GM23338 (cell line): Measurements from ENCODE around the gene ERN1. TPM values are rescaled to one million over a fixed set of nuclear protein-coding genes. Genes with fewer than 3 reads are reported as not detected.
A peak's percentile ranks its signal among the peaks of the same experiment; 100 is the strongest.

Source experiments
- ATAC-seq: fragments of 200-7000 bp; cut with Tn5 transposase; 3 replicates; pipeline ENCODE4 v1.9.1; 2020
- DNase-seq: peaks from one replicate; pipeline ENCODE4 v3.0.0-alpha.2; 2015; ENCODE audit warnings: low spot score
- H2AFZ ChIP-seq: fragments of 200-600 bp; sonication (generic); 2 replicates; pipeline ENCODE4 v1.8.0; 2016; ENCODE audit warnings: antibody characterized with exemption, mild to moderate bottlenecking, moderate library complexity
- H3F3A ChIP-seq: fragments of 200-600 bp; sonication (generic); replicated peaks from 2 replicates; pipeline ENCODE4 v1.8.0; 2017; ENCODE audit warnings: antibody characterized with exemption, mixed run types, low read depth
- H3K27ac ChIP-seq: fragments of 200-600 bp; sonication (generic); 2 replicates; pipeline ENCODE4 v1.6.1; 2016; ENCODE audit warnings: low read depth
- H3K27me3 ChIP-seq: fragments of 200-600 bp; sonication (generic); 2 replicates; pipeline ENCODE4 v1.8.0; 2016; ENCODE audit warnings: mild to moderate bottlenecking, mixed run types, moderate library complexity; ENCODE audit not compliant: insufficient read depth
- H3K36me3 ChIP-seq: fragments of 200-600 bp; sonication (generic); 2 replicates; pipeline ENCODE4 v1.8.0; 2016; ENCODE audit warnings: mild to moderate bottlenecking; ENCODE audit not compliant: insufficient read depth
- H3K4me1 ChIP-seq: fragments of 200-600 bp; sonication (generic); 2 replicates; pipeline ENCODE4 v1.8.0; 2016; ENCODE audit warnings: mild to moderate bottlenecking, moderate library complexity; ENCODE audit not compliant: insufficient read depth
- H3K4me2 ChIP-seq: fragments of 200-600 bp; sonication (generic); 2 replicates; pipeline ENCODE4 v1.7.1; 2017; ENCODE audit warnings: mixed run types
- H3K4me3 ChIP-seq: fragments of 200-600 bp; sonication (generic); 2 replicates; pipeline ENCODE4 v1.6.1; 2016; ENCODE audit warnings: mixed run types
- H3K79me2 ChIP-seq: fragments of 200-600 bp; sonication (generic); replicated peaks from 2 replicates; pipeline ENCODE4 v1.8.0; 2017; ENCODE audit warnings: mild to moderate bottlenecking; ENCODE audit not compliant: insufficient read depth
- H3K9me2 ChIP-seq: fragments of 200-600 bp; sonication (generic); 2 replicates; pipeline ENCODE4 v1.8.0; 2017; ENCODE audit not compliant: insufficient read depth
- H4K20me1 ChIP-seq: fragments of 200-600 bp; sonication (generic); replicated peaks from 2 replicates; pipeline ENCODE4 v1.8.0; 2017; ENCODE audit warnings: mild to moderate bottlenecking; ENCODE audit not compliant: insufficient read depth
- H3K27ac Mint-ChIP-seq: 2 replicates; pipeline ENCODE4 v1.8.0; 2020; ENCODE audit warnings: inconsistent platforms, mild to moderate bottlenecking, moderate library complexity, mixed read lengths
- H3K27me3 Mint-ChIP-seq: 3 replicates; pipeline ENCODE4 v1.8.0; 2022; ENCODE audit warnings: low read depth, mild to moderate bottlenecking, moderate library complexity, mixed read lengths, inconsistent platforms; ENCODE audit not compliant: insufficient read depth, poor library complexity
- H3K36me3 Mint-ChIP-seq: 3 replicates; pipeline ENCODE4 v1.8.0; 2021; ENCODE audit warnings: low read depth, mild to moderate bottlenecking, inconsistent platforms, moderate library complexity, mixed read lengths
- H3K4me1 Mint-ChIP-seq: 3 replicates; pipeline ENCODE4 v1.8.0; 2020; ENCODE audit warnings: mild to moderate bottlenecking, inconsistent platforms, mixed read lengths
- H3K4me3 Mint-ChIP-seq: 3 replicates; pipeline ENCODE4 v1.8.0; 2021; ENCODE audit warnings: moderate library complexity, mild to moderate bottlenecking, inconsistent platforms, mixed read lengths
- H3K9me3 Mint-ChIP-seq: 3 replicates; pipeline ENCODE4 v1.8.0; 2020; ENCODE audit warnings: moderate library complexity, mild to moderate bottlenecking, inconsistent platforms, mixed read lengths
- CREB1 ChIP-seq: fragments of 250-450 bp; sonication (Bioruptor Pico); IDR thresholded peaks from 2 replicates; pipeline ENCODE4 v1.5.0; 2020; ENCODE audit warnings: low read depth, mild to moderate bottlenecking, moderate library complexity
- CTCF ChIP-seq, 2 experiments: fragments of 200-600 bp in 1 of 2; sonication (generic) in 1 of 2; conservative IDR thresholded peaks; 2 replicates each; pipeline versions ENCODE4 v1.5.1 to v1.6.1; 2016 to 2017; ENCODE audit warnings: antibody characterized with exemption in 2 of 2, low read depth in 2 of 2, mild to moderate bottlenecking in 2 of 2, moderate library complexity in 1 of 2
- ETS1 ChIP-seq: IDR thresholded peaks from 2 replicates; pipeline ENCODE4 v1.6.1; 2016; ENCODE audit warnings: antibody characterized with exemption
- EZH2 ChIP-seq: fragments of 200-600 bp; sonication (generic); IDR thresholded peaks from one replicate; pipeline ENCODE4 v1.8.0; 2017; ENCODE audit warnings: antibody characterized with exemption, mild to moderate bottlenecking, low read depth; ENCODE audit not compliant: unreplicated experiment
- EZH2phosphoT487 ChIP-seq: fragments of 200-600 bp; sonication (generic); IDR thresholded peaks from one replicate; pipeline ENCODE4 v1.8.1; 2018; ENCODE audit warnings: antibody characterized with exemption; ENCODE audit not compliant: unreplicated experiment
- JUNB ChIP-seq: IDR thresholded peaks from one replicate; pipeline ENCODE4 v1.6.1; 2016; ENCODE audit warnings: antibody characterized with exemption; ENCODE audit not compliant: unreplicated experiment
- NANOG ChIP-seq: IDR thresholded peaks from 2 replicates; pipeline ENCODE4 v1.6.1; 2016; ENCODE audit warnings: antibody characterized with exemption, borderline replicate concordance
- STAT1 ChIP-seq: IDR thresholded peaks from one replicate; pipeline ENCODE4 v1.6.1; 2016; ENCODE audit warnings: antibody characterized with exemption; ENCODE audit not compliant: unreplicated experiment
- ZNF114 ChIP-seq: fragments of 250-450 bp; sonication (Bioruptor Pico); IDR thresholded peaks from 2 replicates; pipeline ENCODE4 v1.5.0; 2020; ENCODE audit warnings: mild to moderate bottlenecking, moderate library complexity
- ZNF331 ChIP-seq: fragments of 250-450 bp; sonication (Bioruptor Pico); IDR thresholded peaks from 2 replicates; pipeline ENCODE4 v1.5.0; 2020; ENCODE audit warnings: low read depth, mild to moderate bottlenecking, moderate library complexity
- polyA plus RNA-seq: library from polyadenylated mRNA; unstranded; fragments of >200 nt; fragmentation: Nextera tagmentation; extraction: Ambion mirVana; gene quantifications from 2 replicates; pipeline ENCODE4 v1.2.1, GENCODE V29; 2016
- total RNA-seq: library from RNA; depleted of rRNA; stranded (reverse); fragments of >200 nt; shearing (Covaris generic); gene quantifications from 2 replicates; pipeline ENCODE4 v1.2.3, GENCODE V29; 2014
- TF ChIP-seq, protein P1 (sequence below): fragments of 250-450 bp; sonication (Bioruptor Pico); IDR thresholded peaks from 2 replicates; pipeline ENCODE4 v1.5.0; 2020; ENCODE audit warnings: mild to moderate bottlenecking, moderate library complexity

ERN1 gene
- total and polyA plus RNA-seq, 2 experiments from 2014 or later, result 5.9 to 7.5 TPM

- no peak for ATAC-seq
- Histone ChIP-seq H4K20me1 (no peaks in the 10 kb centered on the region), H3K4me2 (no peak overlapping the region), H3K36me3 (no peaks in the 10 kb centered on the region), H3K4me3 (no peak overlapping the region), H3K27ac (no peak overlapping the region), H3F3A (no peaks in the 10 kb centered on the region), H2AFZ (no peak overlapping the region), H3K4me1 (peaks cover 10% of the 10 kb centered on the region), H3K27me3 (peaks cover 22% of the 10 kb centered on the region), H3K79me2 (no peaks in the 10 kb centered on the region), H3K9me2 (no peaks in the 10 kb centered on the region)
- Mint-ChIP-seq H3K9me3 (no peaks in the 10 kb centered on the region; the same call in 2 of the 3 replicates), H3K27ac (no peak overlapping the region), H3K36me3 (no peaks in the 10 kb centered on the region), H3K4me3 (no peak overlapping the region), H3K27me3 (peaks cover 25% of the 10 kb centered on the region), H3K4me1 (peaks cover 24% of the 10 kb centered on the region)
- TF ChIP-seq ZNF331 (CRISPR knock-in tag), result no peak
- DNase-seq, result no peak
These were observed 128.8 kb downstream of the ERN1 start for GRCh38 chr17:64001091-64001579.

DNA sequence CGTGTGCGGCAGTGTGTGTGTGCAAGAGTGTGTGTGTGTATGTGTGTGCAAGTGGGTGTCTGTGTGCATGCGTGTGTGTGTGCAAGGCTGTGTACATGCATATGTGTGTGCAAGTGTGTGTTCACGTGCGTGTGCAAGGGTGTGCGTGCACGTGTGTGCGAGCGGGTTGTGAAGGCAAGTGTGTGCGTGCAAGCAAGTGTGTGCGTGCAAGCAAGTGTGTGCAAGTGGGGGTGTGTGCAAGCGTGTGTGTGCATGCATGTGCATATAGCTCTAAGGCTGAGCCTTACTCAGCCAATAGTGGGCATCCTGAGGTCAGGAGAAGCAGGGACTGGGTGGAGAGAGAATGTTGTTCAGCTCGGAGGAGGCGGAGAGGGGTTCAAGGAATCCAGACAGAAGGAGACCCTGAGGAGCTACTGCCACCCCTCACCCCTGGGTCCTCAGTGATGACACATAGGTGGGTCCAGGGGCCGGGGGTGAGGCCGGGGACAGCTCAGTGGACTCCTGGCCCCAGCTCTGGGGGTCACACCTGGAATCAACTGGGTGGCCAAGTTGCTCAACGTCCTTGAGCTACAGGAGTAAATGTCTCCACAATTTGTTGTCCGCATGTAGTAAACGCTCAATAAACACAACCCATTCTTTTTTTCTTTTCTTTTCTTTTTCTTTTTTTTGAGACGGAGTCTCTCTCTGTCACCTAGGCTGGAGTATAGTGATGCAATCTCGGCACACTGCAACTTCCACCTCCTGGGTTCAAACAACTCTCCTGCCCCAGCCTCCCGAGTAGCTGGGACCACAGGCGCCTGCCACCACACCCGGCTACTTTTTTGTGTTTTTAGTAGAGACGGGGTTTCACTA, 130.0 kb downstream of the ERN1 start:
- Mint-ChIP-seq H3K27ac (no peak overlapping the region), H3K4me3 (peak overlapping the region; percentile 84), H3K4me1 (peaks cover 18% of the 10 kb centered on the region), H3K9me3 (no peaks in the 10 kb centered on the region; the same call in 2 of the 3 replicates), H3K27me3 (peaks cover 25% of the 10 kb centered on the region), H3K36me3 (no peaks in the 10 kb centered on the region; the same call in 2 of the 3 replicates)
- Histone ChIP-seq H3K4me3 (no peak overlapping the region), H3F3A (no peaks in the 10 kb centered on the region), H3K4me2 (peak overlapping the region; percentile 97), H2AFZ (no peak overlapping the region), H3K27ac (no peak overlapping the region), H3K36me3 (no peaks in the 10 kb centered on the region), H3K9me2 (no peaks in the 10 kb centered on the region), H4K20me1 (no peaks in the 10 kb centered on the region), H3K27me3 (peaks cover 22% of the 10 kb centered on the region), H3K79me2 (no peaks in the 10 kb centered on the region), H3K4me1 (peaks cover 10% of the 10 kb centered on the region)
- ATAC-seq (no peak), DNase-seq (no peak)
- TF ChIP-seq ZNF114 (CRISPR knock-in tag) (no peak), CTCF (conservative IDR thresholded peaks at IDR 0.05; ENCODE audit: low read depth in 2 of 2) (no peak), EZH2 (no peak), ETS1 (no peak), ZNF331 (CRISPR knock-in tag) (no peak), CREB1 (CRISPR knock-in tag) (no peak), NANOG (no peak), JUNB (no peak), EZH2phosphoT487 (no peak), STAT1 (no peak)
- TF ChIP-seq, protein P1, sequence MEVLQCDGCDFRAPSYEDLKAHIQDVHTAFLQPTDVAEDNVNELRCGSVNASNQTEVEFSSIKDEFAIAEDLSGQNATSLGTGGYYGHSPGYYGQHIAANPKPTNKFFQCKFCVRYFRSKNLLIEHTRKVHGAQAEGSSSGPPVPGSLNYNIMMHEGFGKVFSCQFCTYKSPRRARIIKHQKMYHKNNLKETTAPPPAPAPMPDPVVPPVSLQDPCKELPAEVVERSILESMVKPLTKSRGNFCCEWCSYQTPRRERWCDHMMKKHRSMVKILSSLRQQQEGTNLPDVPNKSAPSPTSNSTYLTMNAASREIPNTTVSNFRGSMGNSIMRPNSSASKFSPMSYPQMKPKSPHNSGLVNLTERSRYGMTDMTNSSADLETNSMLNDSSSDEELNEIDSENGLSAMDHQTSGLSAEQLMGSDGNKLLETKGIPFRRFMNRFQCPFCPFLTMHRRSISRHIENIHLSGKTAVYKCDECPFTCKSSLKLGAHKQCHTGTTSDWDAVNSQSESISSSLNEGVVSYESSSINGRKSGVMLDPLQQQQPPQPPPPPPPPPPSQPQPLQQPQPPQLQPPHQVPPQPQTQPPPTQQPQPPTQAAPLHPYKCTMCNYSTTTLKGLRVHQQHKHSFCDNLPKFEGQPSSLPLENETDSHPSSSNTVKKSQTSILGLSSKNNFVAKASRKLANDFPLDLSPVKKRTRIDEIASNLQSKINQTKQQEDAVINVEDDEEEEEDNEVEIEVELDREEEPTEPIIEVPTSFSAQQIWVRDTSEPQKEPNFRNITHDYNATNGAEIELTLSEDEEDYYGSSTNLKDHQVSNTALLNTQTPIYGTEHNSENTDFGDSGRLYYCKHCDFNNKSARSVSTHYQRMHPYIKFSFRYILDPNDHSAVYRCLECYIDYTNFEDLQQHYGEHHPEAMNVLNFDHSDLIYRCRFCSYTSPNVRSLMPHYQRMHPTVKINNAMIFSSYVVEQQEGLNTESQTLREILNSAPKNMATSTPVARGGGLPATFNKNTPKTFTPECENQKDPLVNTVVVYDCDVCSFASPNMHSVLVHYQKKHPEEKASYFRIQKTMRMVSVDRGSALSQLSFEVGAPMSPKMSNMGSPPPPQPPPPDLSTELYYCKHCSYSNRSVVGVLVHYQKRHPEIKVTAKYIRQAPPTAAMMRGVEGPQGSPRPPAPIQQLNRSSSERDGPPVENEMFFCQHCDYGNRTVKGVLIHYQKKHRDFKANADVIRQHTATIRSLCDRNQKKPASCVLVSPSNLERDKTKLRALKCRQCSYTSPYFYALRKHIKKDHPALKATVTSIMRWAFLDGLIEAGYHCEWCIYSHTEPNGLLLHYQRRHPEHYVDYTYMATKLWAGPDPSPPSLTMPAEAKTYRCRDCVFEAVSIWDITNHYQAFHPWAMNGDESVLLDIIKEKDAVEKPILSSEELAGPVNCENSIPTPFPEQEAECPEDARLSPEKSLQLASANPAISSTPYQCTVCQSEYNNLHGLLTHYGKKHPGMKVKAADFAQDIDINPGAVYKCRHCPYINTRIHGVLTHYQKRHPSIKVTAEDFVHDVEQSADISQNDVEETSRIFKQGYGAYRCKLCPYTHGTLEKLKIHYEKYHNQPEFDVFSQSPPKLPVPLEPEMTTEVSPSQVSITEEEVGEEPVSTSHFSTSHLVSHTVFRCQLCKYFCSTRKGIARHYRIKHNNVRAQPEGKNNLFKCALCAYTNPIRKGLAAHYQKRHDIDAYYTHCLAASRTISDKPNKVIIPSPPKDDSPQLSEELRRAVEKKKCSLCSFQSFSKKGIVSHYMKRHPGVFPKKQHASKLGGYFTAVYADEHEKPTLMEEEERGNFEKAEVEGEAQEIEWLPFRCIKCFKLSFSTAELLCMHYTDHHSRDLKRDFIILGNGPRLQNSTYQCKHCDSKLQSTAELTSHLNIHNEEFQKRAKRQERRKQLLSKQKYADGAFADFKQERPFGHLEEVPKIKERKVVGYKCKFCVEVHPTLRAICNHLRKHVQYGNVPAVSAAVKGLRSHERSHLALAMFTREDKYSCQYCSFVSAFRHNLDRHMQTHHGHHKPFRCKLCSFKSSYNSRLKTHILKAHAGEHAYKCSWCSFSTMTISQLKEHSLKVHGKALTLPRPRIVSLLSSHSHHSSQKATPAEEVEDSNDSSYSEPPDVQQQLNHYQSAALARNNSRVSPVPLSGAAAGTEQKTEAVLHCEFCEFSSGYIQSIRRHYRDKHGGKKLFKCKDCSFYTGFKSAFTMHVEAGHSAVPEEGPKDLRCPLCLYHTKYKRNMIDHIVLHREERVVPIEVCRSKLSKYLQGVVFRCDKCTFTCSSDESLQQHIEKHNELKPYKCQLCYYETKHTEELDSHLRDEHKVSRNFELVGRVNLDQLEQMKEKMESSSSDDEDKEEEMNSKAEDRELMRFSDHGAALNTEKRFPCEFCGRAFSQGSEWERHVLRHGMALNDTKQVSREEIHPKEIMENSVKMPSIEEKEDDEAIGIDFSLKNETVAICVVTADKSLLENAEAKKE, result no peak
